HepG2 (cell line): ENCODE measurements around the gene ADPRM. TPM values are rescaled to one million over a fixed set of nuclear protein-coding genes. Genes with fewer than 3 reads are reported as not detected.

Experiments used
- CEBPB ChIP-seq: IDR thresholded peaks from 2 replicates; pipeline ENCODE4 v1.6.1; 2011; ENCODE audit warnings: low read depth, low read length, improper control_type of control experiment, borderline replicate concordance
- KIAA2018 ChIP-seq: sonication (generic); formaldehyde crosslinking; IDR thresholded peaks from 2 replicates; pipeline ENCODE4 v1.5.0; 2020; ENCODE audit warnings: mild to moderate bottlenecking, missing genetic modification reagents, borderline replicate concordance
- POLR2G ChIP-seq: fragments of 200-400 bp; formaldehyde crosslinking; IDR thresholded peaks from 2 replicates; pipeline ENCODE4 v1.6.1; 2018; ENCODE audit warnings: mild to moderate bottlenecking, low read depth, low read length, moderate library complexity
- TOE1 ChIP-seq: sonication (generic); formaldehyde crosslinking; IDR thresholded peaks from 2 replicates; pipeline ENCODE4 v1.4.0; 2020; ENCODE audit warnings: mild to moderate bottlenecking, missing genetic modification reagents
- ZFX ChIP-seq: sonication (generic); formaldehyde crosslinking; IDR thresholded peaks from 2 replicates; pipeline ENCODE4 v1.4.0; 2020; ENCODE audit warnings: mild to moderate bottlenecking, low read depth, missing genetic modification reagents, moderate library complexity
- ZMYM3 ChIP-seq: sonication (generic); formaldehyde crosslinking; IDR thresholded peaks from 2 replicates; pipeline ENCODE4 v1.5.1; 2020; ENCODE audit warnings: mild to moderate bottlenecking, missing genetic modification reagents
- polyA plus RNA-seq, 8 experiments: library from polyadenylated mRNA; depleted of rRNA in 3 of 8; stranded (reverse) in 7 of 8; unstranded in 1 of 8; fragments of >200 nt; fragmentation: Illumina TruSeq in 4 of 8; extraction: Trizol in 4 of 8; gene quantifications; 2 replicates each; pipeline versions ENCODE4 v1.2.1 to v1.2.3, GENCODE V29; 2011 to 2016; ENCODE audit warnings: low read depth in 4 of 8, missing spikeins in 1 of 8, mixed read lengths in 1 of 8; ENCODE audit not compliant: insufficient read depth in 1 of 8
- total RNA-seq, 5 experiments: library from RNA; depleted of rRNA; stranded (reverse); fragments of >200 nt; fragmentation: Illumina TruSeq; extraction: Trizol; gene quantifications; 2 replicates each; pipeline ENCODE4 v1.2.3, GENCODE V29; 2016; ENCODE audit warnings: low read depth in 1 of 5

ADPRM gene
- total and polyA plus RNA-seq, 2 of the 13 experiments (the other 11 are each of a cell fraction or from before 2014, with no cell fraction given), result 5.6 to 10.8 TPM

DNA sequence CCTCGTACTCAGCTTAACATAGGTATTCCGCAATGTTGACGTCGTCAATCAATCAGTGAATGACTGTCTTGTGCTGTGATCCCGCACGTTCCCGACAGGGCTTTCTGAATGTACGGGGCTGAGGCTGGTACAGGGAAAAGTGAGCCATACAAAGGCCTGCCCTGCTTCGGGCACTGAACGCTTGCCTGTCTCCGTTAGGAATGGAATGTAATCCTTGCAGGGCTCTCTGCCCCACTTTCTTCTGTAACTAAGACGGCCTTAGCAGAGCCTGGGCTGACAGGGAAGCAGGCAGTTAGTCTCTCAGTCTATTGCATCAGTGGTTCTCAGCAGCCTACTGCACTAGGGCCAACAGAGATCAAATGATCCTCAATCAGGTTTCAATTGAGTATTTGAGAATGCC, 24.1 kb upstream of the ADPRM start (continued):
- TF ChIP-seq KIAA2018 (CRISPR knock-in tag) (no peak), CEBPB (no peak), POLR2G (no peak), ZMYM3 (no peak), ZFX (CRISPR knock-in tag) (no peak), TOE1 (CRISPR knock-in tag) (no peak)
